Cardiac muscle cell (in vitro differentiated cells and primary cell): Measurements from ENCODE around the gene ALCAM. TPM values are rescaled to one million over a fixed set of nuclear protein-coding genes. Genes with fewer than 3 reads are reported as not detected.

ENCODE experiments used
- DNase-seq, 2 donors: peaks; one replicate each; pipeline versions ENCODE4 v3.0.0 to v3.0.0-alpha.2; 2010 to 2017; ENCODE audit warnings: low read depth in 1 of 2, low spot score in 1 of 2
- H3K27ac ChIP-seq: fragments of 200-600 bp; sonication (generic); 2 replicates; pipeline ENCODE4 v1.5.1; 2016
- H3K27me3 ChIP-seq: fragments of 200-600 bp; sonication (generic); 2 replicates; pipeline ENCODE4 v1.6.0; 2016; ENCODE audit warnings: control low read depth
- H3K36me3 ChIP-seq: fragments of 200-600 bp; sonication (generic); 2 replicates; pipeline ENCODE4 v1.5.1; 2016; ENCODE audit warnings: control low read depth
- H3K4me1 ChIP-seq: fragments of 200-600 bp; sonication (generic); 2 replicates; pipeline ENCODE4 v1.8.1; 2017; ENCODE audit warnings: low read depth, mild to moderate bottlenecking, mixed run types
- H3K4me3 ChIP-seq: fragments of 200-600 bp; sonication (generic); 2 replicates; pipeline ENCODE4 v1.5.1; 2016; ENCODE audit warnings: mild to moderate bottlenecking
- H3K9me3 ChIP-seq: fragments of 200-600 bp; sonication (generic); 2 replicates; pipeline ENCODE4 v1.5.1; 2017; ENCODE audit warnings: low read depth, mild to moderate bottlenecking, control low read depth
- CTCF ChIP-seq: IDR thresholded peaks from 2 replicates; pipeline ENCODE4 v1.5.1; 2012; ENCODE audit warnings: low read depth, mild to moderate bottlenecking, low read length
- polyA plus RNA-seq: library from polyadenylated mRNA; unstranded; fragments of >200 nt; fragmentation: Nextera tagmentation; extraction: Ambion mirVana; gene quantifications from 2 replicates; pipeline ENCODE4 v1.2.1, GENCODE V29; 2016
- total RNA-seq: library from RNA; depleted of rRNA; stranded (reverse); fragments of >200 nt; gene quantifications from 2 replicates; pipeline ENCODE4 v1.2.3, GENCODE V29; 2016

The ALCAM gene
- total and polyA plus RNA-seq, 2 experiments from 2014 or later = 15.3 to 28.9 TPM

GRCh38 chr3:105465251-105465853 lies 98.6 kb downstream of the ALCAM start:
- Histone ChIP-seq H3K36me3 (no peaks in the 10 kb centered on the region), H3K27me3 (no peaks in the 10 kb centered on the region), H3K4me1 (peaks cover 14% of the 10 kb centered on the region), H3K4me3 (no peak overlapping the region), H3K9me3 (no peaks in the 10 kb centered on the region), H3K27ac (no peak overlapping the region)
- TF ChIP-seq CTCF = no peak
- DNase-seq = no peak

- H3K4me1 ChIP-seq = peaks cover 14% of the 10 kb centered on the region
- DNase-seq = no peak
- H3K27me3 ChIP-seq = no peaks in the 10 kb centered on the region
- H3K9me3 ChIP-seq = no peaks in the 10 kb centered on the region
- H3K4me3 ChIP-seq = no peak overlapping the region
- no peak overlapping the region for H3K27ac ChIP-seq
- no peaks in the 10 kb centered on the region for H3K36me3 ChIP-seq
- no peak for TF ChIP-seq CTCF
Observed at GRCh38 chr3:105466072-105466471, 99.4 kb downstream of the ALCAM start.

- no peaks in the 10 kb centered on the region for H3K36me3 ChIP-seq
- no peaks in the 10 kb centered on the region for H3K9me3 ChIP-seq
- no peak for DNase-seq
- TF ChIP-seq CTCF = no peak
- H3K27me3 ChIP-seq = no peaks in the 10 kb centered on the region
- peaks cover 14% of the 10 kb centered on the region for H3K4me1 ChIP-seq
- H3K4me3 ChIP-seq = no peak overlapping the region
- H3K27ac ChIP-seq = no peak overlapping the region
Observed at GRCh38 chr3:105466495-105467404, 100.0 kb downstream of the ALCAM start.

GRCh38 chr3:105470851-105471250 lies 104.1 kb downstream of the ALCAM start:
- Histone ChIP-seq H3K27ac (no peak overlapping the region), H3K4me3 (no peak overlapping the region), H3K36me3 (no peaks in the 10 kb centered on the region), H3K27me3 (no peaks in the 10 kb centered on the region), H3K9me3 (no peaks in the 10 kb centered on the region), H3K4me1 (peaks cover 20% of the 10 kb centered on the region)
- DNase-seq = no peak
- no peak for TF ChIP-seq CTCF

GRCh38 chr3:105473521-105474223 lies 107.0 kb downstream of the ALCAM start:
- Histone ChIP-seq H3K4me1 (peaks cover 6% of the 10 kb centered on the region), H3K27me3 (no peaks in the 10 kb centered on the region), H3K4me3 (no peak overlapping the region), H3K27ac (peak overlapping the region; percentile 31), H3K9me3 (no peaks in the 10 kb centered on the region), H3K36me3 (no peaks in the 10 kb centered on the region)
- TF ChIP-seq CTCF = no peak
- DNase-seq = peak; percentile 40 to 70
